Endothelial cell of umbilical vein (primary cell): Measurements from ENCODE around the gene SREBF1. TPM values are rescaled to one million over a fixed set of nuclear protein-coding genes. Genes with fewer than 3 reads are reported as not detected.
A peak's percentile ranks its signal among the peaks of the same experiment; 100 is the strongest.

ENCODE experiments used
- BruUV-seq: library from RNA; stranded (reverse); fragments of 400-500 nt; replicated peaks from 2 replicates; lab custom pipeline; 2021; lab: Mats Ljungman, UMichigan
- CTCF ChIA-PET: fragments of 300-600, 350-600 bp; sonication (Branson Sonifier 250); formaldehyde crosslinking; loops from one replicate; lab custom pipeline; 2021; ENCODE audit warnings: antibody characterized with exemption, inconsistent platforms; lab: Charles Lee
- POLR2A ChIA-PET: fragments of 300-600, 350-600 bp; sonication (Branson Sonifier 250); formaldehyde crosslinking; loops from one replicate; lab custom pipeline; 2021; ENCODE audit warnings: antibody characterized with exemption, inconsistent platforms; lab: Charles Lee
- DNase-seq: peaks from one replicate; pipeline ENCODE4 v3.0.0-alpha.2; 2011; ENCODE audit warnings: low read depth, low spot score
- FAIRE-seq: peaks from 2 replicates; lab custom pipeline; 2011; peaks lifted over from hg19 to GRCh38; lab: Jason Lieb, UNC
- H2AFZ ChIP-seq: 2 replicates; pipeline ENCODE4 v1.6.0; 2012; ENCODE audit warnings: low read depth, low read length, control low read depth, inconsistent platforms
- H3K27ac ChIP-seq: 2 replicates; pipeline ENCODE4 v1.5.1; 2011; ENCODE audit warnings: low read depth, mild to moderate bottlenecking, control low read depth, low read length, moderate library complexity; ENCODE audit not compliant: insufficient read depth
- H3K27me3 ChIP-seq, 2 experiments: 2 replicates each; pipeline versions ENCODE4 v1.6.0 to v1.6.1; 2011; ENCODE audit warnings: low read length in 2 of 2, mixed read lengths in 1 of 2; ENCODE audit not compliant: control insufficient read depth in 2 of 2, insufficient read depth in 2 of 2
- H3K36me3 ChIP-seq, 2 experiments: 2 replicates in 1 of 2; 3 replicates in 1 of 2; pipeline ENCODE4 v1.5.1; 2011; ENCODE audit warnings: low read length in 2 of 2, mild to moderate bottlenecking in 1 of 2, moderate library complexity in 1 of 2; ENCODE audit not compliant: control insufficient read depth in 2 of 2, insufficient read depth in 2 of 2; ENCODE audit errors: extremely low read depth in 1 of 2
- H3K4me1 ChIP-seq: 3 replicates; pipeline ENCODE4 v1.5.1; 2011; ENCODE audit warnings: mild to moderate bottlenecking, low read length; ENCODE audit not compliant: control insufficient read depth, insufficient read depth; ENCODE audit errors: extremely low read depth
- H3K4me2 ChIP-seq: 2 replicates; pipeline ENCODE4 v1.6.1; 2011; ENCODE audit warnings: low read length, control low read depth, mixed read lengths; ENCODE audit not compliant: insufficient read depth
- H3K4me3 ChIP-seq, 3 experiments: fragments of 200-600 bp in 1 of 3; sonication (generic), shearing (Covaris generic) in 1 of 3; replicated peaks in 1 of 3; 2 replicates each; pipeline ENCODE4 v1.5.1; 2011 to 2016; ENCODE audit warnings: control low read depth in 3 of 3, low read length in 3 of 3, mild to moderate bottlenecking in 2 of 3, inconsistent platforms in 1 of 3, low read depth in 1 of 3, moderate library complexity in 1 of 3; ENCODE audit not compliant: insufficient read depth in 1 of 3
- H3K79me2 ChIP-seq: 2 replicates; pipeline ENCODE4 v1.6.0; 2012; ENCODE audit warnings: low read length, inconsistent platforms; ENCODE audit not compliant: control insufficient read depth, insufficient read depth
- H3K9ac ChIP-seq: replicated peaks from 2 replicates; pipeline ENCODE3; 2011; ENCODE audit warnings: low read length, control low read depth; ENCODE audit not compliant: insufficient read depth; ENCODE audit errors: extremely low read depth
- H3K9me1 ChIP-seq: replicated peaks from 3 replicates; pipeline ENCODE4 v1.6.0; 2011; ENCODE audit warnings: mild to moderate bottlenecking, low read length; ENCODE audit not compliant: control insufficient read depth, insufficient read depth; ENCODE audit errors: extremely low read depth
- H3K9me3 ChIP-seq: replicated peaks from 2 replicates; pipeline ENCODE4 v1.5.1; 2012; ENCODE audit warnings: low read length, inconsistent platforms; ENCODE audit not compliant: control insufficient read depth, insufficient read depth
- H4K20me1 ChIP-seq: replicated peaks from 2 replicates; pipeline ENCODE3; 2011; ENCODE audit warnings: mild to moderate bottlenecking, low read length; ENCODE audit not compliant: control insufficient read depth, insufficient read depth; ENCODE audit errors: extremely low read depth
- EZH2 ChIP-seq: IDR thresholded peaks from 2 replicates; pipeline ENCODE4 v1.6.1; 2012; ENCODE audit warnings: borderline replicate concordance, low read depth, mild to moderate bottlenecking, moderate library complexity, low read length, inconsistent platforms; ENCODE audit not compliant: severe bottlenecking
- FOS ChIP-seq: IDR thresholded peaks from 2 replicates; pipeline ENCODE4 v1.6.1; 2011; ENCODE audit warnings: mild to moderate bottlenecking, low read length, moderate library complexity, borderline replicate concordance; ENCODE audit not compliant: insufficient read depth
- GATA2 ChIP-seq: IDR thresholded peaks from 2 replicates; pipeline ENCODE4 v1.7.0; 2011; ENCODE audit warnings: low read depth, mild to moderate bottlenecking, moderate library complexity, mixed read lengths, low read length; ENCODE audit not compliant: insufficient read length, insufficient read depth
- JUN ChIP-seq: IDR thresholded peaks from 2 replicates; pipeline ENCODE4 v1.6.1; 2011; ENCODE audit warnings: borderline replicate concordance, low read depth; ENCODE audit not compliant: insufficient read length, insufficient read depth
- MYC ChIP-seq: IDR thresholded peaks from one replicate; pipeline ENCODE4 v1.6.1; 2011; ENCODE audit warnings: mild to moderate bottlenecking, low read depth, low read length
- POLR2A ChIP-seq: IDR thresholded peaks from 2 replicates; pipeline ENCODE4 v1.6.1; 2012; ENCODE audit warnings: low read depth, mild to moderate bottlenecking, control low read depth, low read length
- POLR2AphosphoS5 ChIP-seq: IDR thresholded peaks from 2 replicates; pipeline ENCODE4 v1.6.1; 2012; ENCODE audit warnings: low read depth, mild to moderate bottlenecking, control low read depth, low read length, moderate library complexity; ENCODE audit not compliant: insufficient read depth
- dilution Hi-C: fragments of 300-500 bp; cut with MboI; formaldehyde crosslinking; loops from one replicate; pipeline ENCODE4 v1.15.0; 2019; ENCODE audit warnings: low sequenced_read_pairs; ENCODE audit not compliant: extremely low pct_ligation_motif_present
- intact Hi-C: fragments of 100-400 bp; cut with micrococcal nuclease; formaldehyde crosslinking; loops from one replicate; pipeline ENCODE4 v1.10.0; 2022
- polyA plus RNA-seq, 4 experiments: library from polyadenylated mRNA; depleted of rRNA in 3 of 4; stranded (reverse) in 3 of 4; unstranded in 1 of 4; fragments of >200 nt; gene quantifications; 2 replicates each; pipeline versions ENCODE4 v1.2.1 to v1.2.3, GENCODE V29; 2011 to 2012; ENCODE audit warnings: missing spikeins in 1 of 4
- total RNA-seq: library from RNA; stranded (reverse); gene quantifications from 2 replicates; pipeline ENCODE4 v1.2.3, GENCODE V29; 2021
- TF ChIP-seq, protein P1 (sequence below): IDR thresholded peaks from 2 replicates; pipeline ENCODE4 v1.6.1; 2011; ENCODE audit not compliant: insufficient read depth, insufficient read length
- TF ChIP-seq, protein P2 (sequence below), 2 donors: IDR thresholded peaks; 1 replicate in 1 of 2; 2 replicates in 1 of 2; pipeline ENCODE4 v1.5.1; 2011; ENCODE audit warnings: low read length in 2 of 2, mild to moderate bottlenecking in 2 of 2, moderate library complexity in 2 of 2, control low read depth in 1 of 2, inconsistent platforms in 1 of 2, low read depth in 1 of 2; ENCODE audit not compliant: insufficient read depth in 1 of 2; ENCODE audit errors: extremely low read depth in 1 of 2

SREBF1 gene
- total and polyA plus RNA-seq, 2 donors (not counting 3 experiments of a cell fraction or from before 2014, with no cell fraction given), result 50.4 to 109 TPM

DNA sequence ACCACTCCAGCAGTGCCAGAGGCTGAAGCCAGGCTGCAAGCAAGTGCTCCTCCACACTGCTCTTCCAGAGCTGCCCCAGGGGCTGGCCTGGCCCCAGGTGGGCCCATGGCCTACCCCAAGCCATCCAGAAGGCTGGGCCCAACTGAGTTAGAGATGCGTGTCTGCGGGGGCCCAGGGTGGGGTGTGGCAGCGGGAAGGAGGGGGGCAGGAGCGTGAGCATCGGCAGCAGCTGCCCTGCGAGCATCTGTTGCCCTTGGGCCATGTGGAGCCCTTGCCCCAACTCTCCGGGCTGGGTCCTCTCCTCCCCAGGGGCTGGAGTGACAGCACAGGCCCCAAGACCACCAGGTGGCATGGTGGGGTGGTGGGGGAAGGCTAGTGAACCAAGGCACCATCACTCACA, 7.3 kb upstream of the SREBF1 start:
- H3K36me3 ChIP-seq, result peaks cover 0 to 4% of the 10 kb centered on the region in 2 experiments
- H3K27ac ChIP-seq, result no peak overlapping the region
- FAIRE-seq (no peak), DNase-seq (no peak)
- no peak overlapping the region for H3K4me3 ChIP-seq
- no peaks in the 10 kb centered on the region for H4K20me1 ChIP-seq
- no peaks in the 10 kb centered on the region for H3K79me2 ChIP-seq
- peaks cover 22% of the 10 kb centered on the region for H3K4me1 ChIP-seq
- intact Hi-C loops, result no loop called here
- H3K9me1 ChIP-seq, result no peaks in the 10 kb centered on the region
- no peak overlapping the region for H2AFZ ChIP-seq
- TF ChIP-seq GATA2, result no peak
- peak; percentile 10 for TF ChIP-seq POLR2AphosphoS5
- H3K9me3 ChIP-seq, result no peaks in the 10 kb centered on the region
- H3K27me3 ChIP-seq, result no peaks in the 10 kb centered on the region
- ChIA-PET CTCF (no interaction called here), POLR2A (no interaction called here)
- dilution Hi-C loops, result no loop called here
- no peak overlapping the region for H3K9ac ChIP-seq
- no TSS peak for BruUV-seq
- H3K4me2 ChIP-seq, result no peak overlapping the region

DNA sequence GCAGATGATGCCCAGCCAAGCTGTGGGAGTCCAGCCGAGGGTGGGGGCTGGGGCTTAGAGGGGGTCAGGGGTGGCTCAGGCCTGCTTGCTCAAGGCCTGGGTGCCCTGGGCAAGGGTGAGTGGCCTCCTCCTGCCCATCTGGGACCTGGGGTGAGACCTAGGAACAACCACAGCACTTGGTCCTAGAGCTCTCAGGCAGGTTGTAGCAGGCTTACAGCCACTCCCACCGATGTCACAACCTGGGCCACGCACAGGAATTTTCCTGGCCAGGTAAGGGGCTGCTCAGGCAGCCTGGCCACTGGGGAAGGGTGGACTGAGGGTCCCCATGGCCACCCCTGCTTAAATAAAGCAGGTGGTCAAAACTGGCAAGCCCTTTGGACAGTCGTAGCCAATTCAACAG, 6.3 kb upstream of the SREBF1 start:
- H3K36me3 ChIP-seq, result peaks cover 0 to 3% of the 10 kb centered on the region in 2 experiments
- POLR2A ChIA-PET, result no interaction called here
- no peaks in the 10 kb centered on the region for H3K27me3 ChIP-seq
- H3K9me1 ChIP-seq, result no peaks in the 10 kb centered on the region
- no TSS peak for BruUV-seq
- no peaks in the 10 kb centered on the region for H3K79me2 ChIP-seq
- intact Hi-C loops (no loop called here), dilution Hi-C loops (no loop called here)
- no peak for TF ChIP-seq JUN
- TF ChIP-seq POLR2AphosphoS5, result no peak
- no peak for TF ChIP-seq MYC
- TF ChIP-seq POLR2A, result no peak
- no peak for TF ChIP-seq EZH2
- no peak for TF ChIP-seq GATA2
- TF ChIP-seq, protein P1, sequence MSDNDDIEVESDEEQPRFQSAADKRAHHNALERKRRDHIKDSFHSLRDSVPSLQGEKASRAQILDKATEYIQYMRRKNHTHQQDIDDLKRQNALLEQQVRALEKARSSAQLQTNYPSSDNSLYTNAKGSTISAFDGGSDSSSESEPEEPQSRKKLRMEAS, result no peak
- TF ChIP-seq FOS, result no peak
- TF ChIP-seq, protein P2, sequence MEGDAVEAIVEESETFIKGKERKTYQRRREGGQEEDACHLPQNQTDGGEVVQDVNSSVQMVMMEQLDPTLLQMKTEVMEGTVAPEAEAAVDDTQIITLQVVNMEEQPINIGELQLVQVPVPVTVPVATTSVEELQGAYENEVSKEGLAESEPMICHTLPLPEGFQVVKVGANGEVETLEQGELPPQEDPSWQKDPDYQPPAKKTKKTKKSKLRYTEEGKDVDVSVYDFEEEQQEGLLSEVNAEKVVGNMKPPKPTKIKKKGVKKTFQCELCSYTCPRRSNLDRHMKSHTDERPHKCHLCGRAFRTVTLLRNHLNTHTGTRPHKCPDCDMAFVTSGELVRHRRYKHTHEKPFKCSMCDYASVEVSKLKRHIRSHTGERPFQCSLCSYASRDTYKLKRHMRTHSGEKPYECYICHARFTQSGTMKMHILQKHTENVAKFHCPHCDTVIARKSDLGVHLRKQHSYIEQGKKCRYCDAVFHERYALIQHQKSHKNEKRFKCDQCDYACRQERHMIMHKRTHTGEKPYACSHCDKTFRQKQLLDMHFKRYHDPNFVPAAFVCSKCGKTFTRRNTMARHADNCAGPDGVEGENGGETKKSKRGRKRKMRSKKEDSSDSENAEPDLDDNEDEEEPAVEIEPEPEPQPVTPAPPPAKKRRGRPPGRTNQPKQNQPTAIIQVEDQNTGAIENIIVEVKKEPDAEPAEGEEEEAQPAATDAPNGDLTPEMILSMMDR (IDR thresholded peaks at IDR 0.05; ENCODE audit: extremely low read depth in 1 of 2, insufficient read depth in 1 of 2, low read depth in 1 of 2, low read length in 2 of 2), result no peak
- no peaks in the 10 kb centered on the region for H3K9me3 ChIP-seq
- H3K4me2 ChIP-seq, result no peak overlapping the region
- FAIRE-seq, result no peak
- H2AFZ ChIP-seq, result no peak overlapping the region
- peaks cover 28% of the 10 kb centered on the region for H3K4me1 ChIP-seq
- H4K20me1 ChIP-seq, result no peaks in the 10 kb centered on the region
- H3K4me3 ChIP-seq, result no peak overlapping the region
- CTCF ChIA-PET, result interaction anchor here (1.6 to 3.1 kb wide), 2 partner anchors 11 to 31 kb away, joined by 5 to 15 read pairs; no protein-coding TSS in a partner anchor
- H3K27ac ChIP-seq, result no peak overlapping the region
- no peak overlapping the region for H3K9ac ChIP-seq
- no peak for DNase-seq
